Stomach (tissue), 4 donors: Measurements from ENCODE around the gene TMX3.

Experiments used
- CTCF ChIP-seq, 7 experiments: fragments of 450-650 bp in 4 of 7; fragments of 200-600 bp in 3 of 7; sonication (generic) in 3 of 7; IDR thresholded peaks; one replicate each; pipeline ENCODE4 v1.5.1; 2016 to 2019; ENCODE audit warnings: antibody characterized with exemption in 7 of 7, control low read depth in 2 of 7, mild to moderate bottlenecking in 1 of 7
- EP300 ChIP-seq: sonication (generic); formaldehyde crosslinking; IDR thresholded peaks from one replicate; pipeline ENCODE4 v1.6.1; 2017; ENCODE audit warnings: antibody characterized with exemption
- POLR2A ChIP-seq, 4 donors: fragments of 450-650 bp; IDR thresholded peaks; one replicate each; pipeline ENCODE4 v1.6.1; 2016; ENCODE audit warnings: antibody characterized with exemption in 4 of 4, control low read depth in 2 of 4, mild to moderate bottlenecking in 1 of 4, moderate library complexity in 1 of 4
- POLR2AphosphoS5 ChIP-seq, 3 donors: sonication (generic); formaldehyde crosslinking; IDR thresholded peaks; one replicate each; pipeline ENCODE4 v1.6.1; 2016; ENCODE audit warnings: antibody characterized with exemption in 3 of 3

DNA sequence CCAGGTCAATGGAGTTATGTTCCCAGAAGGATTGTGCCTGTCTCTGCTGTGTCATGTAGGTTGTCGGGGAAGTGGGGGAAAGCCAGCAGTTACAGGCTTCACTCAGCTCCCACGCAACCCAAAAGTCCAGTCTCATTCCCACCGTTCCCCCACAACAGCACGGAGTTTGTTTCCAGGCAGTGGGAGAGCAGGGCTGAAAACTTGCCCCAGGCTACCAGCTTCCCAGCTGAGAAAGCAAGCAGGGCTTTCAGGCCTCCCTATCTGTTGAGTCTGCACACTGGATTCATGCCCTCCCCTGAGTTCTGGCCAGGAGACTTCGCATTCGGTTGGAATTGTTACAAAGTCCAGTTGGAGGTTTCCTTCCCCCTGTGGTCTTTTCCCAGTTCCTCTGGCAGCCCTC is 76.3 kb downstream of the TMX3 start:
- no peak for TF ChIP-seq CTCF (IDR thresholded peaks at IDR 0.05)
- TF ChIP-seq POLR2AphosphoS5 (IDR thresholded peaks at IDR 0.05), result no peak
- TF ChIP-seq EP300, result no peak
- TF ChIP-seq POLR2A (IDR thresholded peaks at IDR 0.05), result no peak
